B cell (primary cell): Measurements from ENCODE around the gene ATP5F1B. TPM values are rescaled to one million over a fixed set of nuclear protein-coding genes. Genes with fewer than 3 reads are reported as not detected.

Experiments used
- ATAC-seq: fragments of 200-7000 bp; cut with Tn5 transposase; one replicate; pipeline ENCODE4 v1.10.0; 2021; ENCODE audit warnings: low read depth, mild to moderate bottlenecking, moderate number of reproducible peaks, moderate library complexity
- CTCF ChIA-PET: fragments of 350-600 bp; sonication (Branson Sonifier 250); formaldehyde crosslinking; loops from one replicate; lab custom pipeline; 2021; ENCODE audit warnings: antibody characterized with exemption, inconsistent platforms; lab: Charles Lee
- POLR2A ChIA-PET: fragments of 350-600 bp; sonication (Branson Sonifier 250); formaldehyde crosslinking; loops from one replicate; lab custom pipeline; 2021; ENCODE audit warnings: antibody characterized with exemption; lab: Charles Lee
- DNase-seq: peaks from one replicate; pipeline ENCODE4 v3.0.0; 2013
- H2AFZ ChIP-seq: 2 replicates; pipeline ENCODE4 v1.6.1; 2012; ENCODE audit warnings: mild to moderate bottlenecking, low read depth, low read length; ENCODE audit not compliant: insufficient read depth, poor library complexity, severe bottlenecking
- H3K27ac ChIP-seq, 2 donors: 1 replicate in 1 of 2; 2 replicates in 1 of 2; pipeline ENCODE4 v1.5.1; 2012 to 2013; ENCODE audit warnings: low read length in 2 of 2, mild to moderate bottlenecking in 2 of 2, moderate library complexity in 1 of 2
- H3K27me3 ChIP-seq, 4 experiments: fragments of 200-600 bp in 1 of 4; sonication (generic) in 1 of 4; replicated peaks in 1 of 4; 1 replicate in 2 of 4; 2 replicates in 2 of 4; pipeline versions ENCODE4 v1.6.1 to v1.7.0; 2013 to 2016; ENCODE audit warnings: low read length in 3 of 4, mild to moderate bottlenecking in 2 of 4, mixed read lengths in 1 of 4, moderate library complexity in 1 of 4; ENCODE audit not compliant: insufficient read depth in 4 of 4, control insufficient read depth in 3 of 4; ENCODE audit errors: control extremely low read depth in 1 of 4
- H3K36me3 ChIP-seq, 2 experiments: replicated peaks in 1 of 2; 1 replicate in 1 of 2; 2 replicates in 1 of 2; pipeline versions ENCODE4 v1.6.1 to v1.7.1; 2013; ENCODE audit warnings: low read length in 1 of 2; ENCODE audit not compliant: insufficient read depth in 2 of 2, control insufficient read depth in 1 of 2; ENCODE audit errors: control extremely low read depth in 1 of 2, extremely low read depth in 1 of 2
- H3K4me1 ChIP-seq, 2 donors: fragments of 200-600 bp in 1 of 2; sonication (generic) in 1 of 2; 1 replicate in 1 of 2; 2 replicates in 1 of 2; pipeline versions ENCODE4 v1.5.1 to v1.6.1; 2013 to 2017; ENCODE audit warnings: low read length in 2 of 2; ENCODE audit not compliant: control insufficient read depth in 2 of 2, insufficient read depth in 2 of 2
- H3K4me2 ChIP-seq: replicated peaks from 2 replicates; pipeline ENCODE3; 2012; ENCODE audit warnings: mild to moderate bottlenecking, low read depth, low read length; ENCODE audit not compliant: poor library complexity, severe bottlenecking
- H3K4me3 ChIP-seq, 5 experiments: fragments of 200-600 bp in 1 of 5; sonication (generic) in 1 of 5; 1 replicate in 3 of 5; 2 replicates in 2 of 5; pipeline versions ENCODE4 v1.5.1 to v1.7.0; 2011 to 2016; ENCODE audit warnings: low read length in 4 of 5, mild to moderate bottlenecking in 4 of 5, low read depth in 2 of 5, control low read depth in 1 of 5, moderate library complexity in 1 of 5; ENCODE audit not compliant: insufficient read depth in 1 of 5; ENCODE audit errors: control extremely low read depth in 1 of 5, extremely low read depth in 1 of 5
- H3K79me2 ChIP-seq: fragments of 200-600 bp; sonication (generic); one replicate; pipeline ENCODE4 v1.6.0; 2016; ENCODE audit warnings: low read length; ENCODE audit not compliant: control insufficient read depth, insufficient read depth
- H3K9ac ChIP-seq: fragments of 200-600 bp; sonication (generic); 2 replicates; pipeline ENCODE4 v1.6.1; 2017; ENCODE audit warnings: mild to moderate bottlenecking, low read length, moderate library complexity
- H3K9me3 ChIP-seq, 3 donors: one replicate each; pipeline versions ENCODE4 v1.6.1 to v1.7.1; 2013; ENCODE audit warnings: low read length in 2 of 3; ENCODE audit not compliant: control insufficient read depth in 2 of 3, insufficient read depth in 1 of 3; ENCODE audit errors: control extremely low read depth in 1 of 3
- H4K20me1 ChIP-seq: 2 replicates; pipeline ENCODE4 v1.6.0; 2012; ENCODE audit warnings: mild to moderate bottlenecking, low read length; ENCODE audit not compliant: insufficient read depth, control insufficient read depth, poor library complexity, severe bottlenecking
- H3K27ac Mint-ChIP-seq: one replicate; pipeline ENCODE4 v1.8.0; 2021; ENCODE audit warnings: mixed read lengths
- H3K27me3 Mint-ChIP-seq: one replicate; pipeline ENCODE4 v1.8.0; 2021; ENCODE audit warnings: mixed read lengths
- H3K4me1 Mint-ChIP-seq: one replicate; pipeline ENCODE4 v1.8.0; 2021; ENCODE audit warnings: mixed read lengths
- H3K4me3 Mint-ChIP-seq: one replicate; pipeline ENCODE4 v1.8.0; 2021; ENCODE audit warnings: mixed read lengths
- H3K9me3 Mint-ChIP-seq: one replicate; pipeline ENCODE4 v1.8.0; 2022; ENCODE audit warnings: mixed read lengths; ENCODE audit not compliant: insufficient read depth
- EZH2 ChIP-seq: IDR thresholded peaks from 2 replicates; pipeline ENCODE4 v1.6.1; 2012; ENCODE audit warnings: borderline replicate concordance, low read depth, mild to moderate bottlenecking, moderate library complexity, low read length; ENCODE audit not compliant: insufficient read depth, poor library complexity, severe bottlenecking
- WGBS: methylation state at CpG from one replicate; pipeline ENCODE4 v1.1.5; 2013; ENCODE audit warnings: missing lambda C conversion rate; ENCODE audit not compliant: insufficient coverage; 5-methylcytosine and 5-hydroxymethylcytosine counted together
- intact Hi-C: fragments of 100-400 bp; cut with micrococcal nuclease; formaldehyde crosslinking; loops from one replicate; pipeline ENCODE4 v1.10.0; 2022
- polyA plus RNA-seq: library from polyadenylated mRNA; depleted of rRNA; stranded (reverse); fragments of >200 nt; gene quantifications from 2 replicates; pipeline ENCODE4 v1.2.3, GENCODE V29; 2012
- total RNA-seq, 2 donors: library from RNA; stranded (reverse); fragments of 120-200 nt in 1 of 2; gene quantifications; 1 replicate in 1 of 2; 2 replicates in 1 of 2; pipeline versions ENCODE4 v1.2.3 to v1.2.4, GENCODE V29; 2013 to 2022
- TF ChIP-seq, protein P1 (sequence below): fragments of 200-600 bp; IDR thresholded peaks from one replicate; pipeline ENCODE4 v1.8.0; 2022; ENCODE audit warnings: antibody characterized with exemption, mild to moderate bottlenecking

Gene ATP5F1B
- total and polyA plus RNA-seq, 2 donors (not counting 1 experiment from before 2014, with no cell fraction given), result 217 to 378 TPM

DNA sequence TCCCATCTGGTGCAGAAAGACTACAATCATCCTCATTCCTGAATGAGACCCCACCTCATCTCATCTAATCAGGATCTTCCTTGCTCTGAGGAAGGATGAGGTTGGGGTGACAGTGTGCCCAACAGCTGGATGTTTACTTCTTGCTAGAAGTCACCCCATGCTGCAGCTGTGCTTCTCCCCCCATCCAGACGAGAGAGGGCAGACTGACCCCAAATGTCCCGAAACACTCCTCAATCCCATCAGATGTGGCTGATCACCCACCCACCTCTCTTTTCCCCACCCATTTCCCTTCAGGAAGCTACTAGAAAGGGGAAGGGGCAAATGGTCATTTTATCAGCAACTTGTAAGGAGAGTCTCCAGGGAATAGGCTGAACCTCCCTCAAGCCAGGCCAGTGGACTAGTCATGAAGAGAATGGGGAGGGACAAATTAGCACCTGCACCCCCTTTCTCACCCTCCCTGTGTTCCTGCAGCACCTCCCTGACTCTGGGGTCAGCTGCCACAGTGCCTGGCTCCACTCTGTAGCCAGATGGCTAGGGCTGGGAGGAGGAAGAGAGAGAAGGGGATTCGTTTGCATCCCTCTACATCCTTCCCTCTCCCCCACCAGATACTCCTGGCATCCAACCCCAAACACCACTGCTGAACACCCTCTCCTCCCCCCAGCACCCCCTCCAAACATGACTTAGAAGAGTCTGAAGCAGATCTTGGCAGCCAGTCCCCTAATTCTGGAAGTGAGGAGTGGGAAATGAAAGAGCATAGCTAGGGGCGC lies 12.9 kb downstream of the ATP5F1B start:
- peaks cover 67 to 78% of the 10 kb centered on the region in 2 donors for H3K4me1 ChIP-seq
- peaks cover 10% of the 10 kb centered on the region for H4K20me1 ChIP-seq
- peaks cover 86% of the 10 kb centered on the region for H3K4me1 Mint-ChIP-seq
- H3K27me3 Mint-ChIP-seq, result no peaks in the 10 kb centered on the region
- H3K79me2 ChIP-seq, result peaks cover 56% of the 10 kb centered on the region
- no peak for ATAC-seq
- peak overlapping the region; percentile 75 to 83 for H3K27ac ChIP-seq
- peak overlapping the region; percentile 51 for H2AFZ ChIP-seq
- no peak for TF ChIP-seq EZH2
- TF ChIP-seq, protein P1, sequence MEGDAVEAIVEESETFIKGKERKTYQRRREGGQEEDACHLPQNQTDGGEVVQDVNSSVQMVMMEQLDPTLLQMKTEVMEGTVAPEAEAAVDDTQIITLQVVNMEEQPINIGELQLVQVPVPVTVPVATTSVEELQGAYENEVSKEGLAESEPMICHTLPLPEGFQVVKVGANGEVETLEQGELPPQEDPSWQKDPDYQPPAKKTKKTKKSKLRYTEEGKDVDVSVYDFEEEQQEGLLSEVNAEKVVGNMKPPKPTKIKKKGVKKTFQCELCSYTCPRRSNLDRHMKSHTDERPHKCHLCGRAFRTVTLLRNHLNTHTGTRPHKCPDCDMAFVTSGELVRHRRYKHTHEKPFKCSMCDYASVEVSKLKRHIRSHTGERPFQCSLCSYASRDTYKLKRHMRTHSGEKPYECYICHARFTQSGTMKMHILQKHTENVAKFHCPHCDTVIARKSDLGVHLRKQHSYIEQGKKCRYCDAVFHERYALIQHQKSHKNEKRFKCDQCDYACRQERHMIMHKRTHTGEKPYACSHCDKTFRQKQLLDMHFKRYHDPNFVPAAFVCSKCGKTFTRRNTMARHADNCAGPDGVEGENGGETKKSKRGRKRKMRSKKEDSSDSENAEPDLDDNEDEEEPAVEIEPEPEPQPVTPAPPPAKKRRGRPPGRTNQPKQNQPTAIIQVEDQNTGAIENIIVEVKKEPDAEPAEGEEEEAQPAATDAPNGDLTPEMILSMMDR, result no peak
- peak; percentile 34 for DNase-seq
- WGBS, result 37% methylated on average over 2 of the region's 4 CpGs
- ChIA-PET POLR2A (interaction anchor here (0.6 to 5.1 kb wide), 4 partner anchors 13 to 479 kb away, joined by 3 to 18 read pairs (median 4); partner anchors contain the start of genes ATP5F1B and PTGES3), CTCF (interaction anchor here (0.8 to 4.4 kb wide), 3 partner anchors 13 to 119 kb away, joined by 3 to 48 read pairs (median 33); partner anchors contain the start of gene ATP5F1B)
- no peaks in the 10 kb centered on the region for H3K9me3 ChIP-seq
- peak overlapping the region; percentile 31 for H3K9ac ChIP-seq
- H3K27ac Mint-ChIP-seq, result peak overlapping the region; percentile 92
- intact Hi-C loops, result loop anchor here (5.0 to 10.0 kb wide), 5 partner anchors 111 to 892 kb away; partner anchors contain the start of genes APOF, DDIT3, MBD6 and NAB2
- H3K36me3 ChIP-seq, result peaks cover 0 to 4% of the 10 kb centered on the region in 2 experiments
- peak overlapping the region; percentile 10 to 40 (median 30) for H3K4me3 ChIP-seq
- H3K27me3 ChIP-seq, result no peaks in the 10 kb centered on the region
- H3K4me3 Mint-ChIP-seq, result peak overlapping the region; percentile 89
- H3K4me2 ChIP-seq, result peak overlapping the region; percentile 72
- H3K9me3 Mint-ChIP-seq, result no peaks in the 10 kb centered on the region
